D721Med (cell line): ENCODE results near the gene SIGLEC7.

ENCODE experiments used
- DNase-seq: peaks from one replicate; pipeline ENCODE4 v3.0.0; 2011; ENCODE audit warnings: low spot score; ENCODE audit not compliant: insufficient read length
- FAIRE-seq: peaks from 2 replicates; lab custom pipeline; 2011; peaks lifted over from hg19 to GRCh38; lab: Jason Lieb, UNC
- CTCF ChIP-seq: IDR thresholded peaks from 2 replicates; pipeline ENCODE4 v1.5.1; 2012; ENCODE audit warnings: mild to moderate bottlenecking, control low read depth; ENCODE audit not compliant: insufficient read depth; ENCODE audit errors: missing control alignments

The SIGLEC7 gene

DNA sequence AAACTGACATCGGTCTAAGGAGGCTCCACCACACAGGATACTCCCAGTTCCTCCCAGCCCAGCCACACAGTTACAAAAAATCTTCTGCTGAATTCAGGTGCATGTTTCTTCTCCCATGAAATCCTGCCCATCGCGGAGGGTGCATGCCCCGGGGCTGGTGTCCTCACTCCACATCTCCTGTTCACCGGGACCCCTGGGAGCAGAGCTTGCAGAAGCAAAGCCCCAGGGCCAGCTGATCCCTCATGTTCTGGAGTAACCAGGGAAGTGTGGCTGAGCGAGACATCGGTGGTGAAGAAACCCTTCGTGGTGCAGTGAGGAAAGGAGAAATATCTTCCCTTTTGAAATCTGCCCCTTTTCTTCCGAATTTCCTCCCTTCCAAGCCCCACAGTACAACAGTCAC is 18.3 kb upstream of the SIGLEC7 start:
- DNase-seq (no peak), FAIRE-seq (no peak)
- TF ChIP-seq CTCF: no peak

DNA sequence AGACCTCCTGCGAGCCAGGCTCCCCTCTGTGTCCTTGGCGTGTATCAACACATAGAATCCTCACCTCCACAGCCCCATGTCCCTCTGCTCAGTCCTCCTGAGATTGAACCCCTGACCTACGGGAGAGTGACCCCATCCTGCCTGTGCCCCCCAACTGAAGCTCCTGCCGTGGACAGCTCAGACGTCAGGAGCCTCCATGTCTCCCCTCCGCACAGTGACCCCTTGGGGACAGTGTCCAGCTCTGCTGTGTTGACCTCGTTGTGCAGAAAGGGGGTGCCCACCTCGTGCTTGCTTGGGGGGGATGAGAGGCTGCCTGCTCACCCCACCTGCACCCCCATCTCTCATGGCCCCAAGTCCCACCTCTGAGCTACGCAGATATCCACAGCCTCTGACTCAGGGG is 17.9 kb upstream of the SIGLEC7 start:
- FAIRE-seq (no peak), DNase-seq (no peak)
- no peak for TF ChIP-seq CTCF

DNA sequence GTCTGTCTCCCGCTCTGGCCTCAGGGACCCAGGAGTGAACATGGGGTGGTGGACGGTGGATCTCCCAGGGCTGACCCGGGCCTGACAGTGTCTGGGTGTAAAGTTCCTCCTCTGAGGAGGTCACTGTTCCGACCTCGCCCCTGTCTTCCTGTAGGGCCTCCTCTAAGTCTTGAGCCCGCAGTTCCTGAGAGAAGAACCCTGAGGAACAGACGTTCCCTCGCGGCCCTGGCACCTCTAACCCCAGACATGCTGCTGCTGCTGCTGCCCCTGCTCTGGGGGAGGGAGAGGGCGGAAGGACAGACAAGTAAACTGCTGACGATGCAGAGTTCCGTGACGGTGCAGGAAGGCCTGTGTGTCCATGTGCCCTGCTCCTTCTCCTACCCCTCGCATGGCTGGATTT is 17.4 kb upstream of the SIGLEC7 start, which contains the start of gene SIGLEC9:
SIGLEC9 (plus strand) TSS at position 178 of the 400 bp plus-strand sequence; CDS start at position 247, 69 bp downstream.
- FAIRE-seq (no peak), DNase-seq (no peak)
- no peak for TF ChIP-seq CTCF

- no peak for DNase-seq
- FAIRE-seq: no peak
- no peak for TF ChIP-seq CTCF
Measured at GRCh38 chr19:51125421-51126075, 16.6 kb upstream of the SIGLEC7 start.

DNA sequence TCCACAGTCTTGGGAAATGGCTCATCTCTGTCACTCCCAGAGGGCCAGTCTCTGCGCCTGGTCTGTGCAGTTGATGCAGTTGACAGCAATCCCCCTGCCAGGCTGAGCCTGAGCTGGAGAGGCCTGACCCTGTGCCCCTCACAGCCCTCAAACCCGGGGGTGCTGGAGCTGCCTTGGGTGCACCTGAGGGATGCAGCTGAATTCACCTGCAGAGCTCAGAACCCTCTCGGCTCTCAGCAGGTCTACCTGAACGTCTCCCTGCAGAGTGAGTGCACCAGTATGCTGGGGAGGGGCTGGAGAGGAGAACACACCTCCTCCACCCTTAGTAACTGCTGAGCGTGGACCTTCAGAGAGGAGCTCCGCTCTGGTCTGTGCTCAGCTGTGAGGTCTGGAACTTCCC is 15.1 kb upstream of the SIGLEC7 start:
- DNase-seq (no peak), FAIRE-seq (no peak)

GRCh38 chr19:51127755-51128154 is 14.3 kb upstream of the SIGLEC7 start:
- DNase-seq (no peak), FAIRE-seq (no peak)
- TF ChIP-seq CTCF: no peak

More for the DNA sequence above, 15.1 kb upstream of the SIGLEC7 start:
- no peak for TF ChIP-seq CTCF

DNA sequence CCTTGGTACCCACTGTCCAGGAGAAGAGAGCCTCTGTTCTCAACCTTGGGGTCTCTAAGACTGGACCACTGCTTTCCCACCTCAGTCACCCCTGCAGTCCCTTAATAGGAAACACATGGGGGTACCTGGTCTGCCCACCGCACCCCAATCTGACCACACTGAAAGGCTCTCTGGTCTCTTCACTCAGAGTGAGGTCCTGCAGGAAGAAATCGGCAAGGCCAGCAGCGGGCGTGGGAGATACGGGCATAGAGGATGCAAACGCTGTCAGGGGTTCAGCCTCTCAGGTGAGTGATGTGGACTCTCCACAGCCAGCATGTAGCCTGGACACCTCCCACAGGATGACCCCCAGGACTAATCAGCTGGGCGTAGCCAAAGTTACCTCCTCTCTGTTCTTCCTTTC is 13.9 kb upstream of the SIGLEC7 start:
- DNase-seq (no peak), FAIRE-seq (no peak)
- TF ChIP-seq CTCF: no peak
